Tongue (tissue), 2 donors: ENCODE data around the gene RXRG. TPM values are rescaled to one million over a fixed set of nuclear protein-coding genes. Genes with fewer than 3 reads are reported as not detected.
A peak's percentile ranks its signal among the peaks of the same experiment; 100 is the strongest.

Source experiments
- DNase-seq: peaks from one replicate; pipeline ENCODE4 v3.0.0-alpha.2; 2015
- total RNA-seq: library from RNA; depleted of rRNA; stranded (reverse); fragments of >200 nt; gene quantifications from one replicate; pipeline ENCODE4 v1.2.3, GENCODE V29; 2014

The RXRG gene
- total RNA-seq, 1 donor from 2014 or later = 43.3 TPM

GRCh38 chr1:165369255-165369848 lies 75.6 kb downstream of the RXRG start:
- DNase-seq = peak; percentile 79

DNA sequence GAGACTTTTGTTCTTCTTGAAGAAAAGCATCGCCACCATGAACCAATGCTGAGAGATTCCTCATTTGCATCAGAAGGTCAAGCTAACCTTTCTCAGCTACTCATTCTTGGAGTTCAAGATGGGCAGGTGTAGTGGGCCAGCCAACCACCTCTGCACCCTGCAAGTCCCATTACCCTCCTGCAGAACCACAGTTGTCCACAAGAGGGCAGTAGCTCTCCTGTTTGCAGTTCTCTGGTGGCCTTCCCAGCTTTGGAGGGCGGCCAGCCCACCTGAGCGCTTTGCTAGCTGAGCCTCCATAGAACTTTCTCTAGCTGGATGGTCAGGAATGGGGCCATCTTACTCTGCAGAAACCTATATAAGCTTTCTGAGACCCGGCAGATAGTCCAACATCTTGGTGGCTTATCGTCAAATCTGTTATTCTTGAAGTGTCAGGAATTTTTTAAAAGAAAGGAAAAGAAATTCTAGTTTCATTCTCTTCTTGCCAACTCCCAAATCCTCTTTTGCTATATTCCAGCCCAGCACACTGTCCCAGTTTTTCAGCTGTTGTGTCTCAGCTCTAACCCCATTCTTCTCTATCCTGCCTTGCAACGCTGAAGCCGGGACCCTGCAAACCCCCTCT lies 77.4 kb downstream of the RXRG start:
- peak; percentile 92 for DNase-seq

DNA sequence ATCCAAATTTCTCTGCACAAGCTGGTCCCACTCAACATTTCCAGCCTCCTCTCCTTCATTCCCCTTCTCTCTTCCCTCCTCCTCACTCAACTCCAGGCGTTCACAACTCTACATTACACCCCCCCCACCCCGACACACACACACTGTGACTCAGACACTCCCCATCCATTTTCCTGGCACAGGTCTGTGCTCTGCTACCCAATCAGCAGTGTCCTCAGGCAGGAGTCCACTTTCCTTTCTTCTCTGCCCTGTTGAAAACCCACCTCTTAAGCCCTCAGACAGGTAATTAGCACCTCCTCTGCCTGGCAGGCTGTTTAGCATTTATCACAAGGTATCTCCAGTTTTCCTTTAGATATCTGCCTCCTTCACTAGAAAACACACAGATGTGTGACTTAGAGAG lies 79.6 kb downstream of the RXRG start:
- no peak for DNase-seq

GRCh38 chr1:165364568-165365133 lies 80.3 kb downstream of the RXRG start:
- peak; percentile 90 for DNase-seq

- no peak for DNase-seq
Observed at GRCh38 chr1:165356876-165357275, 88.0 kb downstream of the RXRG start.

DNA sequence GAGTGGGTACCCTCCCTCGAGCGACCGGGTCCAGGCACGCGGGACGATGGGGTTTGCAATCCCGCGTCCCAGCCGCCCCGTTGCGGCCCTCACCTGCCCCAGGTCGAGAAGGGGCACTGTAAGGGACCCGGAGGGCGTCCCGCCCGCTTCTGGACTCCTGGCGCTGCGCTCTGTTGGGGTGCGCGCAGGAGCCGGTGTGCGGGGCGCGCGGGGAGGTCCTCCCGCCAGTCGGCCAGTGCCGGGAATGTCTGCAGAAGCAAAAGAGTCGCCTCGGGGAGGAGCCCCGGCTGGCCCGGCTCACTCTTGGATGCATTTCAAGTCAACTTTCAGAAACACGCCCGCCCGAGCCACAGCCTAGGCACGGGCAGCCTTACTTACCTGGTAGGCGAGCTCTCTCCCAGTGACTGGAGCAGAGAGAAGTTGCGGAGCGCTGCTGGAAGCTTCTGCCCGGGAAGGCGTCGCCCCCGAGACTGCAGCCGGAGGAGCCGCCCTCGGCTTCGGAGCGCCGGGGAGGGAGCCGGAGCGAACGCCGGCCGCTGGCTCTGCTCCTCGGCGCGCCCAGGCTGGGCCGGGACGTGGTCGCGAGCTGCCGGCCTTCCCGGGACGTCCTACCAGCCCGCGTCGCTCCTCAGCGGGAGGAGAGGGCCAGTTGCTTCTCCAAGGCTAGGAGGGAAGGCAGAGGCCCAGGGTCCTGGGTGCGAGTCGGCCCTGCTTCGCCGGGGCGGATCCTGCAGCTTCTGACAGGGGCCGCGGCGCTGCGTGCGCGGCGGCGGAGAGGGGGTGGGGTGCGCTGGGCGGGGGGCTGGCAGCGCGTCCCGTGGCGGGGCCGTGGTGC lies 88.7 kb downstream of the RXRG start, which contains the start of gene LMX1A:
TSS of gene LMX1A (minus strand) at position 739 of the 835 bp plus-strand sequence. CDS start 1,156 bp downstream, outside the sequence.
- DNase-seq = peak; percentile 49

GRCh38 chr1:165355139-165355976 lies 89.6 kb downstream of the RXRG start:
- DNase-seq = no peak

DNA sequence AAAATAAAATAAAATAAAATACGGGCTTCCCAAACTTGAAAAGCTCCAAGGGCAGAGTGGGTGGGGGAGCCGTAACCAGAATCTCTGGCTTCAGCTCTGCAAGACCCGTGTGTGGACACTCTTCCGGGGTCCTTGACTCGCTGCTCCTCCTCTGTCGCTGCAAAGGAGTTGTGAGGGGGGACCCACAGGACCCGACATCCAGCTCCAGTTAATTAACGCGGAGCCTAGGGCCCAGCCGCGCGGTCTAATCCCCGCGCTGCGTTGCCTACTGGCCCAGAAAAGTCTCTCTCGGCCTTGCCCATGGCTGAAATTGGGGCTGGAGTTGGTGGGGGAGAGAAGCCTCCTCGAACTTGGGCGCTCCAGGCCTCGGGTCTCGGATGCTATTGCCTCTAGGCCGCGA lies 90.2 kb downstream of the RXRG start:
- DNase-seq = no peak

- peak; percentile 37 for DNase-seq
Observed at GRCh38 chr1:165353731-165354671, 90.9 kb downstream of the RXRG start.

DNA sequence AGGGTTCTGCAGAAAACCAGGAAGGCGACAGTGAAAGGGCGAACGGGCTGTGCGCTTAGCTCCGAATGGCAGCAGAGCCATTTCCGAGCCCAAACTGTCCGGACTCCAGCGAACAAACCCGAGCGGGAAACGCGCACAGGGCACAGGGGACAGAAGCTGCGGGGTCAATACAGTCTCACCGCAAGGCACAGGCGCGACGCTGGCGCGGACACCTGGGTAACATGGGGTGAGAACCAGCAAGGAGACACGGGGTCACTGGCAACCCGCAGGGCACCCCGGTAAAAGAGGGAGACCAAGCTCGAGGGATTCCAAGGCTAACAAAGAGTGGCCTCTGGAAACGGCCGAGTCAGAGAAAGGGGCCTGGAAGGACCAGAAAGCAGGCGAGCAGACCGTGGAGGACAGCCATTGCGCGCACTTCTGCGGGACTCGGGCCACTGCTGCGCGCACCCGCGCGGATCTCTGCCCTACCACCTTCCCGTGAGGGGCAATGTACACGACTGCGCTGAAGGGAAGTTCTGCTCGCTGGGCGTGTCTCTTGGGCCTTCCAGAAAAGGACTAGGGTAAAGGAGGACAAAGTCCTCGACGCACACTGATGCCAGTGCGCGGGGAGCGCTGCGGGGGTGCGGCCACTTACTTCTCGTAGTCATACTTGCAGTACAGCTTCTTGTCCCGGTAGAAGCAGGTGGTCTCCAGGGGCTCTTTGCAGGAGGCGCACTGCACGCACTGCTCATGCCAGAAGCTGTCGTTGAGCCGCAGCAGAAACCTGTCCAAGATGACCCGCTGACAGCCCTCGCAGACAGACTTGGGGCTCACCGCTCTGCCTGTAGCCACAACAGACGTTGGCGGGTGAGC lies 92.3 kb downstream of the RXRG start:
- DNase-seq = no peak

DNA sequence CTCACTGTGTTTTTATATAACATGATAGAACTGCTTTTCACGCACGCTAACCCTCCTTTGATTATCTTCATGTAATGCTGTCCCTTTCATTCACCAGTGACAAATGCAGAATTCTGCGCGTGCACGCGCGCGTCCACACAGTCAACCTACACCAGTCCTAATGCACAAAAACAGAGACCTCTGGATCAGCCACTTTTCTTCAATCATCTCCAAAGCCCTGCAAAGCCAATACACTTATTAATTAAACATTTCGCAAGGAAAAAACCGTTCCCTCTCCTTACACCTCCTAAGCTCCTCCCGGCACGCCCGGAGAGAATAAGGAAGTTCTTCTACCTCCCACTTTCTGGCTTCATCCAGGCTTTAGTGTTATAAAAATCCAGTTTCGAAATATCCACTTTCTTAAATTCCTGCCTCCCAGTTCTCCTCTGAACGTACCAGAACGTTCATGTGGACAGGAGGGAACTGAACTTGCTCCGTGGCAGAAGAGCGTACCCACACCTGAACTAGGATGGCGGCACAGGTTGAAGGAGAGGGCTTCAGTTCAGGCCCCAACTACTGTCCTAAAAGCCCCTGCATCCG lies 93.0 kb downstream of the RXRG start:
- DNase-seq = no peak

Other genes with a start within 250 kb of the RXRG start
- gene LMX1A, start 88.4 kb downstream of the RXRG start, total RNA-seq = 0.72 TPM
- not detected for gene LRRC52, start 98.9 kb upstream of the RXRG start, total RNA-seq
- gene MGST3, start 186.1 kb upstream of the RXRG start, total RNA-seq = 212 TPM